Stomach (tissue), 4 donors: ENCODE results near the gene SUCLG2.

Source experiments
- CTCF ChIP-seq, 7 experiments: fragments of 450-650 bp in 4 of 7; fragments of 200-600 bp in 3 of 7; sonication (generic) in 3 of 7; IDR thresholded peaks; one replicate each; pipeline ENCODE4 v1.5.1; 2016 to 2019; ENCODE audit warnings: antibody characterized with exemption in 7 of 7, control low read depth in 2 of 7, mild to moderate bottlenecking in 1 of 7
- POLR2A ChIP-seq, 4 donors: fragments of 450-650 bp; IDR thresholded peaks; one replicate each; pipeline ENCODE4 v1.6.1; 2016; ENCODE audit warnings: antibody characterized with exemption in 4 of 4, control low read depth in 2 of 4, mild to moderate bottlenecking in 1 of 4, moderate library complexity in 1 of 4

GRCh38 chr3:67447393-67447792, 207.0 kb downstream of the SUCLG2 start:
- TF ChIP-seq POLR2A (IDR thresholded peaks at IDR 0.05), result no peak
- TF ChIP-seq CTCF (IDR thresholded peaks at IDR 0.05), result no peak
